Stimulated activated CD4-positive, alpha-beta T cell treated with anti-CD3 and anti-CD28 coated beads, Interleukin-1b, Interleukin-23, amount 100 ng/mL, for 4 hours (primary cell): ENCODE data around the gene PDE6B.
"Not testable (repeated sequence)": the region's sequence is repeated elsewhere in the genome, so short reads cannot be mapped to it uniquely, and the experiment has no call there.

Experiments used
- DNase-seq, 2 donors: peaks; one replicate each; pipeline ENCODE4 v3.0.0-alpha.2; 2020; ENCODE audit warnings: low read depth in 2 of 2

The PDE6B gene

GRCh38 chr4:704198-704891 is 79.0 kb downstream of the PDE6B start:
- no peak for DNase-seq

GRCh38 chr4:704971-705277 is 79.6 kb downstream of the PDE6B start:
- DNase-seq, result no peak

DNA sequence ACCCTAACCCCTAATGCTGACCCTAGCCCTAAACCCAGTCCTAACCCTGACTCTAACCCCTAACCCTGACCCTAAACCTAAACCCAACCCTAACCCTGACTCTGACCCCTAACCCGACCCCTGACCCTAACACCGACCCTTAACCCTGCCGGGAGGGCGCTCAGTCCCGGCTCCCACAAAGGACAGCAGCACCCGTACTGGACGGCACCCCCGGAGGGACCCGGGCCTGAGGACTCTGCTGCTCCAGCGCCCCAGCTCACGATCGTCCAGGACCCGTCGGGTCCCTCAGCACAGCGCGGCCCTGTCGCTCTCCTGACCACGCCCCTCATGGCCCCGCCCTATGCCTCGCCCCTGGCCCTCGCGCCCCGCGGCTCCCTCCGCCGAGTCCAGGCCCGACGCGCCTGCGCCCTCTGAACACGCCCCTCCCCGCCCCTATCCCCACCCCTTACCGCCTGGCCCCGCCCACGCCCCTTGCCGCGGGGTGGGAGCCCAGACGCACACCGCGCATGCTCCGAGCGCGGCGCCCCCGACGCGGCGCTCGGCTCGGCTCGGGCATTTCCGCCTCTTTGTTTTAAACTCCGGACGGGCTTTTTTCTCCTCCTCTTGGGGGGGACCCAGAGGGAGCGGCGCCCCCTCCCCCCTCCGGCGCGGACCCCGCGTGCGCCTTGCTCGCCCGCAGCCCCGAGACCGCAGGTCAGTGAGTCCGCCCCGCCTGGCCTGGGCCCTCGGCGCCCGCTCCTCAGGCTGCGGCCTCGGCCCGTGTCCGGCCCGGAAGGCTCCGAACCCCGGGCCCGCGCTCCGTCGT is 80.1 kb downstream of the PDE6B start, which contains the start of gene PCGF3:
TSS of gene PCGF3 (plus strand) at position 555 of the 805 bp plus-strand sequence. CDS start 27,849 bp downstream, outside the sequence.
- peak; percentile 95 to 99 for DNase-seq

GRCh38 chr4:706083-706633 is 80.8 kb downstream of the PDE6B start:
- DNase-seq, result not testable (repeated sequence)

GRCh38 chr4:706834-707598 is 81.6 kb downstream of the PDE6B start:
- no peak for DNase-seq

GRCh38 chr4:707929-708630 is 82.7 kb downstream of the PDE6B start:
- DNase-seq, result no peak

- no peak for DNase-seq
These were observed 83.2 kb downstream of the PDE6B start for GRCh38 chr4:708631-708933.

DNA sequence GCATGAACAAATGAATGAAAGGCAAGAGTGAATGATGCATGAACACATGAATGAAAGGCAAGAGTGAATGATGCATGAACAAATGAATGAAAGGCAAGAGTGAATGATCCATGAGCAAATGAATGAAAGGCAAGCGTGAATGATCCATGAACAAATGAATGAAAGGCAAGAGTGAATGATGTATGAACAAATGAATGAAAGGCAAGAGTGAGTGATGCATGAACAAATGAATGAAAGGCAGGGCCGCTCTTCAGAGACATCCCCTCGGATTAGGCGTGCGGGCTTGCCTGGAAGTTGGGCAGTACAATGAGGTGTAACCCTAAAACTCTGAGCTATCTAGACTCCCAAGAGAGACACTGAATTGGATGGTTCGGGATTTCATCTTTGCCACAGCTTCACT is 84.0 kb downstream of the PDE6B start:
- DNase-seq, result no peak

DNA sequence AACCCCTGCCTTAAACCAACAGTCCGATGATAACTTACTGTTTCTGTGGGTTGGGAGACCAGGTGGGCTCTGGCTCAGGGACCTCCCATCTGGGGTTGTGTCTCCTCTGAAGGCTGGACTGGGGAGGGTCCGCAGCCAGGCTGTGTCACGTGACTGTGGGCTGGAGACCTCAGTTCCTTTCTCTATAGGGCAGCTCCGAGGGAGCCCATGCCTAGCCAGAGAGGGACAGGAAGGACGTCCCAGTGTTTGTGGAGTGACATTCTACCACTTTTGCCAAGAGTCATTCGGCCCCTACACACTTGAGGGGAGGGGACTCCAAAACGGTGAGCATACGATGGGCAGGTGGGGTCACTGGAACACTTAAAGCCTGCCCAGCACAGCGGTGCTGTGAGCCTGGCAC is 84.7 kb downstream of the PDE6B start:
- DNase-seq, result no peak

GRCh38 chr4:710916-711315 is 85.5 kb downstream of the PDE6B start:
- no peak for DNase-seq

DNA sequence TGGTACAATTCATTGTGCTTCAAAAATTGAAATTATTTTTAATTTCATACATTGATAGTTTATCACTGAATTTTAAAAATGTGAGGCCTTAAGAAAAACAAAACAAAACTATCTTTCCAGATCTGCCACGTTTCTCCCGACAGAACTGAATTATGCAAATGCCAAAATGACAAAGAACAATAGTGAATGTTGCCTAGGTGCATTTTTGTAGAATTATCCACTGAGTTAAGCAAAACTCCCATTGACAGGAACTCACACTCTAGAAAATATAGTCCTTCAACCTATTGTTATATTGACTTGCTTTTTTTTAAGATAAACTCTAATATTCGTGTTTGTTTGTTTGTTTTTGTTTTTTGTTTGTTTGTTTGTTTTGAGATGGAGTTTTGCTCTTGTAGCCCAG is 86.7 kb downstream of the PDE6B start:
- no peak for DNase-seq

- no peak for DNase-seq
These were observed 87.7 kb downstream of the PDE6B start for GRCh38 chr4:712916-713632.

GRCh38 chr4:714087-714486 is 88.7 kb downstream of the PDE6B start:
- DNase-seq, result no peak

DNA sequence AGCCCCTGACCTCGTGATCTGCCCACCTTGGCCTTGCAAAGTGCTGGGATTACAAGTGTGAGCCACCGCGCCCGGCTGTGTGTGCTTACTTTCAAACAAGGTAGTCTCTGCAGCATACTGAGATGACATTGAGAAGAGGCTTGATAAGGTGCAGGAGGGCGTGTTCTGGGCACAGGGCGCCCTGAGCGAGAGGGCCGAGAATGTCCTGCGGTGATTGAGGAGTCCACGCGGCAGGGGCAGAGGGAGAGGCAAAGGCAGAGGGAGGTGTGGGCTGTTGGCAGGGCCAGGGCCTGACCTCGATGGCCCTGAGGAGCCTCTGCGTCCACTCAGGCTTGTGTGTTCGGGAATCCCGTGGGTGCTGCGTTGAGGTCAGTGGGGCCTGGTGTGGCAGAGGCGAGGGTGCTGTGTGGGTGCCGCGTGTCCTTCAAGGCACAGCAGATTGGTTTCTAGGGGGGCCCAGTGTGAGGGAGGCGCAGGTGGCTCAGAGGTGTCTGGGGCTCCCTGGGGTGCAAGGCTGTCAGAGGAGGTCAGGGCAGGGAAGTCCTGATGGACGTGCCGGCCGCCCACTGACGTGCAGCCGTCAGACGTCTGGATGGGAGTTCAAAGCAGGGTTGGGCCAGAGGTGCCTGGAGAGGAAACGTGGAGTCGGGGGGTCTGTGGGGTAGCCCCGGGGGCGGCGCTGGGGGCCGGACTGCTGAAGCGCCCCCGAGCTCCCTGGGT is 92.4 kb downstream of the PDE6B start:
- DNase-seq, result no peak

GRCh38 chr4:718460-718859 is 93.1 kb downstream of the PDE6B start:
- no peak for DNase-seq
